GM12878 (cell line): ENCODE measurements around the gene UTP25. TPM values are rescaled to one million over a fixed set of nuclear protein-coding genes. Genes with fewer than 3 reads are reported as not detected.

Experiments
- ATAC-seq: fragments of 200-7000 bp; cut with Tn5 transposase; 3 replicates; pipeline ENCODE4 v1.9.1; 2020; ENCODE audit warnings: mild to moderate bottlenecking, moderate library complexity
- BruUV-seq: library from RNA; stranded (reverse); fragments of 400-500 nt; replicated peaks from 2 replicates; lab custom pipeline; 2021; lab: Mats Ljungman, UMichigan
- CTCF ChIA-PET: fragments of 300-600 bp; sonication (Branson Sonifier 250); formaldehyde crosslinking; extraction: SDS; loops from one replicate; lab custom pipeline; 2021; ENCODE audit warnings: inconsistent platforms; lab: Yijun Ruan, JAX
- POLR2A ChIA-PET: fragments of 350-600 bp; formaldehyde crosslinking; extraction: SDS; loops from one replicate; lab custom pipeline; 2021; ENCODE audit warnings: inconsistent platforms; lab: Charles Lee
- RAD21 ChIA-PET: fragments of 300-600 bp; sonication (Branson Sonifier 250); formaldehyde crosslinking; loops from one replicate; lab custom pipeline; 2023; ENCODE audit warnings: antibody characterized with exemption; ENCODE audit not compliant: unreplicated experiment; lab: Charles Lee
- SMC1A ChIA-PET: fragments of 300-600 bp; sonication (Branson Sonifier 250); formaldehyde crosslinking; loops from one replicate; lab custom pipeline; 2023; ENCODE audit not compliant: unreplicated experiment, uncharacterized antibody; lab: Charles Lee
- DNase-seq: peaks from one replicate; pipeline ENCODE4 v3.0.0-alpha.2; 2011; ENCODE audit warnings: low read depth, low spot score
- FAIRE-seq: peaks from 3 replicates; lab custom pipeline; 2011; peaks lifted over from hg19 to GRCh38; lab: Jason Lieb, UNC
- H2AFZ ChIP-seq: 2 replicates; pipeline ENCODE4 v1.6.0; 2011; ENCODE audit warnings: low read depth, low read length, control low read depth; ENCODE audit not compliant: control insufficient read depth
- H3K27ac ChIP-seq: 2 replicates; pipeline ENCODE4 v1.5.1; 2011; ENCODE audit warnings: control low read depth; ENCODE audit not compliant: control insufficient read depth, insufficient read depth
- H3K27me3 ChIP-seq, 2 experiments: replicated peaks in 1 of 2; 2 replicates each; pipeline versions ENCODE4 v1.6.0 to v1.6.1; 2011; ENCODE audit warnings: low read length in 1 of 2; ENCODE audit not compliant: control insufficient read depth in 2 of 2, insufficient read depth in 2 of 2
- H3K36me3 ChIP-seq, 2 experiments: 2 replicates each; pipeline ENCODE4 v1.5.1; 2011; ENCODE audit warnings: low read length in 1 of 2; ENCODE audit not compliant: control insufficient read depth in 2 of 2, insufficient read depth in 2 of 2
- H3K4me1 ChIP-seq: 2 replicates; pipeline ENCODE4 v1.6.1; 2011; ENCODE audit warnings: mild to moderate bottlenecking, low read length, moderate library complexity, mixed read lengths; ENCODE audit not compliant: control insufficient read depth, insufficient read depth
- H3K4me2 ChIP-seq: 2 replicates; pipeline ENCODE4 v1.6.0; 2011; ENCODE audit warnings: control low read depth; ENCODE audit not compliant: control insufficient read depth, insufficient read depth
- H3K4me3 ChIP-seq: fragments of 200-600 bp; sonication (generic); 2 replicates; pipeline ENCODE4 v1.5.1; 2016
- H3K79me2 ChIP-seq: 2 replicates; pipeline ENCODE4 v1.6.0; 2011; ENCODE audit warnings: low read length; ENCODE audit not compliant: control insufficient read depth, insufficient read depth
- H3K9ac ChIP-seq: 2 replicates; pipeline ENCODE4 v1.8.0; 2011; ENCODE audit warnings: low read length, control low read depth, mixed read lengths; ENCODE audit not compliant: control insufficient read depth, insufficient read depth
- H3K9me3 ChIP-seq: replicated peaks from 3 replicates; pipeline ENCODE4 v1.5.1; 2011; ENCODE audit warnings: mild to moderate bottlenecking, low read length; ENCODE audit not compliant: control insufficient read depth, insufficient read depth
- H4K20me1 ChIP-seq: 2 replicates; pipeline ENCODE4 v1.6.0; 2011; ENCODE audit not compliant: control insufficient read depth, insufficient read depth
- BCLAF1 ChIP-seq: fragments of 450-650 bp; IDR thresholded peaks from 2 replicates; pipeline ENCODE4 v1.6.1; 2017; ENCODE audit warnings: antibody characterized with exemption, mild to moderate bottlenecking, moderate library complexity
- ETV6 ChIP-seq, 2 experiments: fragments of 450-650 bp in 1 of 2; IDR thresholded peaks in 1 of 2; conservative IDR thresholded peaks in 1 of 2; 2 replicates each; pipeline ENCODE4 v1.6.1; 2014; ENCODE audit warnings: antibody characterized with exemption in 1 of 2, borderline replicate concordance in 1 of 2, low read depth in 1 of 2, mild to moderate bottlenecking in 1 of 2, moderate library complexity in 1 of 2
- IKZF2 ChIP-seq, 2 experiments: fragments of 450-650 bp; IDR thresholded peaks; 2 replicates each; pipeline ENCODE4 v1.6.1; 2017; ENCODE audit warnings: mild to moderate bottlenecking in 2 of 2, moderate library complexity in 2 of 2
- KDM1A ChIP-seq: fragments of 200-600 bp; sonication (generic); IDR thresholded peaks from 2 replicates; pipeline ENCODE4 v1.6.1; 2016; ENCODE audit warnings: borderline replicate concordance
- PBX3 ChIP-seq: IDR thresholded peaks from 2 replicates; pipeline ENCODE4 v1.6.1; 2011; ENCODE audit warnings: mild to moderate bottlenecking, low read depth, low read length, moderate library complexity; ENCODE audit not compliant: insufficient replicate concordance
- POLR2AphosphoS5 ChIP-seq: IDR thresholded peaks from 2 replicates; pipeline ENCODE4 v1.6.1; 2011; ENCODE audit warnings: mild to moderate bottlenecking, low read length, inconsistent platforms
- RFX5 ChIP-seq: IDR thresholded peaks from 2 replicates; pipeline ENCODE4 v1.6.1; 2011; ENCODE audit warnings: low read depth, low read length, improper control_type of control experiment
- WGBS: methylation state at CpG from one replicate; pipeline ENCODE4 v1.1.6; 2016; ENCODE audit warnings: low lambda C conversion rate; ENCODE audit not compliant: insufficient replicate concordance, insufficient coverage; ENCODE audit errors: missing lambda C conversion rate; 5-methylcytosine and 5-hydroxymethylcytosine counted together
- in situ Hi-C: fragments of 300-500 bp; cut with MboI; formaldehyde crosslinking; loops from 9 replicates; pipeline ENCODE4 v1.14.3; 2018; ENCODE audit warnings: mixed read lengths
- intact Hi-C: fragments of 100-400 bp; cut with micrococcal nuclease; formaldehyde crosslinking; loops from one replicate; pipeline ENCODE4 v1.14.2; 2022; ENCODE audit not compliant: unreplicated experiment
- polyA plus RNA-seq, 11 experiments: library from polyadenylated mRNA; depleted of rRNA in 4 of 11; unstranded in 6 of 11; stranded (reverse) in 5 of 11; fragments of >200 nt; fragmentation: Nextera tagmentation in 4 of 11; fragmentation: Illumina TruSeq in 1 of 11; extraction: Ambion mirVana in 4 of 11; extraction: Trizol in 1 of 11; gene quantifications; 1 replicate in 1 of 11; 2 replicates in 10 of 11; pipeline versions ENCODE4 v1.2.1 to v1.2.3, GENCODE V29; 2011 to 2016; ENCODE audit warnings: inconsistent platforms in 2 of 11, missing spikeins in 2 of 11, low read depth in 1 of 11
- total RNA-seq, 4 experiments: library from RNA; depleted of rRNA in 3 of 4; stranded (reverse); fragments of >200 nt in 3 of 4; fragmentation: Illumina TruSeq in 1 of 4; extraction: Trizol in 1 of 4; gene quantifications; 2 replicates each; pipeline versions ENCODE4 v1.2.1 to v1.2.3, GENCODE V29; 2013 to 2021

Gene UTP25
- total and polyA plus RNA-seq, 10 of the 15 experiments (the other 5 are each of a cell fraction or from before 2014, with no cell fraction given) = 3.0 to 13.3 (median 8.5) TPM

- TF ChIP-seq RFX5 (no peak), BCLAF1 (no peak), PBX3 (no peak), IKZF2 (IDR thresholded peaks at IDR 0.05) (no peak), ETV6 (conservative IDR thresholded peaks at IDR 0.05 in 1 of 2, IDR thresholded peaks at IDR 0.05 in 1 of 2; ENCODE audit: borderline replicate concordance in 1 of 2, low read depth in 1 of 2) (no peak), KDM1A (no peak), POLR2AphosphoS5 (no peak)
- ATAC-seq (no peak), FAIRE-seq (no peak), DNase-seq (no peak)
- Histone ChIP-seq H3K27me3 (no peaks in the 10 kb centered on the region; a peak in 1 of 4 replicates), H4K20me1 (no peaks in the 10 kb centered on the region), H3K4me1 (no peaks in the 10 kb centered on the region), H3K4me3 (no peak overlapping the region), H2AFZ (no peak overlapping the region), H3K4me2 (no peak overlapping the region), H3K36me3 (no peaks in the 10 kb centered on the region), H3K27ac (no peak overlapping the region), H3K9ac (no peak overlapping the region), H3K79me2 (no peaks in the 10 kb centered on the region), H3K9me3 (no peaks in the 10 kb centered on the region)
- intact Hi-C loops (no loop called here), in situ Hi-C loops (no loop called here)
- ChIA-PET POLR2A (no interaction called here), SMC1A (no interaction called here), RAD21 (no interaction called here), CTCF (no interaction called here)
- no TSS peak for BruUV-seq
- 29% methylated on average over 2 of the region's 2 CpGs for WGBS
Measured at GRCh38 chr1:209877087-209877764, 49.5 kb downstream of the UTP25 start.
